Purkinje cell (primary cell): ENCODE results near the gene PRKACB. TPM values are rescaled to one million over a fixed set of nuclear protein-coding genes. Genes with fewer than 3 reads are reported as not detected.

ENCODE experiments used
- polyA plus RNA-seq: library from polyadenylated mRNA; unstranded; fragments of >200 nt; fragmentation: Nextera tagmentation; gene quantifications from 2 replicates; pipeline ENCODE4 v1.2.1, GENCODE V29; 2014

The PRKACB gene
- polyA plus RNA-seq, result 28.5 and 72.1 TPM in 2 replicates

DNA sequence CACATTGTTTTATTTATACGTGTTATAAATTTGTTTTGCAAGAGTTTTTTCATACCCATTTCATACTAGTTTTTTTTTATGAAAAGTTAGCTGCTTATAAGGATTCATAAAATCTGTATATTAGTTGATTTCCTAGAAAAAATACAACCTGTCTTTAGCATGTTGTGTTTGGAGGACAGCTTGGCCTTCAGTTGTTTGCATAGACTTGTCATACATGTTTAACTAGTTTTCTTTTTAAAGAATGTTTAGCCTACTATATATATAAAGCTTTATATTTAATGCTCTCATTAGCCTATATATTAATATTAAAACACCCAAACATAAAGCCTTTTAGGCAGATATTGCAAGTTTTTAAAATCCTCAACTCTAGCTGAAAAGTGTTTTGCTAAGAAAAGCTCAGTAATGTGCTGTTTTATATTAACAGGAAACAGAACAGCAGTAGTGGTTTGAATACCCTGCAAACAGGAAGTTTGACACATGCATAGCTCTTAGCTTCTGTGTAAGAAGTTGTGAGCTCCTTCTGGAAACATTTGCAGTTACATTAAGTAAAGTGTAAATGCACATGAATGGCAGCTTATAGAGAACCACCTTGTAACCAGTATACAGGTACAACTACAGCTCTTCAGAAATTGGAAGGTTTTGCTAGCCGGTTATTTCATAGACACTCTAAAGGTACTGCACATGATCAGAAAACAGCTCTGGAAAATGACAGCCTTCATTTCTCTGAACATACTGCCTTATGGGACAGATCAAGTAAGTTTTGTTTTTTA lies at the start of gene PRKACB:
TSS of gene PRKACB (plus strand) at position 476 of the 770 bp plus-strand sequence. CDS start at position 567, 91 bp downstream.

Other genes starting within 250 kb of the PRKACB start
- gene TTLL7, start 145.1 kb upstream of the PRKACB start, polyA plus RNA-seq, result 45.7 and 47.7 TPM in 2 replicates
- 0.84 and 1.0 TPM in 2 replicates for gene SAMD13, start 157.4 kb downstream of the PRKACB start, polyA plus RNA-seq